Stomach smooth muscle (tissue), 2 donors: Measurements from ENCODE around the gene POLE.
"Not testable (repeated sequence)": the region's sequence is repeated elsewhere in the genome, so short reads cannot be mapped to it uniquely, and the experiment has no call there.

Source experiments
- H3K27ac ChIP-seq: one replicate; pipeline ENCODE4 v1.7.0; 2013; ENCODE audit warnings: mild to moderate bottlenecking, low read length, inconsistent platforms
- H3K27me3 ChIP-seq, 2 donors: one replicate each; pipeline ENCODE4 v1.7.0; 2013; ENCODE audit warnings: low read length in 2 of 2; ENCODE audit not compliant: insufficient read depth in 2 of 2, control insufficient read depth in 1 of 2
- H3K36me3 ChIP-seq, 2 donors: one replicate each; pipeline ENCODE4 v1.7.0; 2013; ENCODE audit warnings: low read length in 2 of 2; ENCODE audit not compliant: control insufficient read depth in 2 of 2, insufficient read depth in 2 of 2
- H3K4me1 ChIP-seq: one replicate; pipeline ENCODE4 v1.7.0; 2013; ENCODE audit warnings: low read length; ENCODE audit not compliant: control insufficient read depth, insufficient read depth
- H3K4me3 ChIP-seq, 2 donors: one replicate each; pipeline ENCODE4 v1.7.0; 2013; ENCODE audit warnings: low read length in 2 of 2
- H3K9ac ChIP-seq, 2 donors: one replicate each; pipeline ENCODE4 v1.7.0; 2013; ENCODE audit warnings: low read length in 2 of 2, mild to moderate bottlenecking in 1 of 2
- H3K9me3 ChIP-seq, 2 donors: one replicate each; pipeline ENCODE4 v1.7.0; 2013; ENCODE audit warnings: low read length in 2 of 2; ENCODE audit not compliant: control insufficient read depth in 2 of 2
- donor health status: healthy.
- donor health status: Pancreatic carcinoma.

Gene POLE

GRCh38 chr12:132601171-132601883 is 85.8 kb downstream of the POLE start:
- Histone ChIP-seq H3K9ac (no peak overlapping the region), H3K27ac (no peak overlapping the region), H3K4me1 (peaks cover 39% of the 10 kb centered on the region), H3K4me3 (peak overlapping the region; percentile 76 to 78), H3K36me3 (no peaks in the 10 kb centered on the region), H3K27me3 (peaks cover 16 to 24% of the 10 kb centered on the region in 2 donors), H3K9me3 (no peaks in the 10 kb centered on the region)

DNA sequence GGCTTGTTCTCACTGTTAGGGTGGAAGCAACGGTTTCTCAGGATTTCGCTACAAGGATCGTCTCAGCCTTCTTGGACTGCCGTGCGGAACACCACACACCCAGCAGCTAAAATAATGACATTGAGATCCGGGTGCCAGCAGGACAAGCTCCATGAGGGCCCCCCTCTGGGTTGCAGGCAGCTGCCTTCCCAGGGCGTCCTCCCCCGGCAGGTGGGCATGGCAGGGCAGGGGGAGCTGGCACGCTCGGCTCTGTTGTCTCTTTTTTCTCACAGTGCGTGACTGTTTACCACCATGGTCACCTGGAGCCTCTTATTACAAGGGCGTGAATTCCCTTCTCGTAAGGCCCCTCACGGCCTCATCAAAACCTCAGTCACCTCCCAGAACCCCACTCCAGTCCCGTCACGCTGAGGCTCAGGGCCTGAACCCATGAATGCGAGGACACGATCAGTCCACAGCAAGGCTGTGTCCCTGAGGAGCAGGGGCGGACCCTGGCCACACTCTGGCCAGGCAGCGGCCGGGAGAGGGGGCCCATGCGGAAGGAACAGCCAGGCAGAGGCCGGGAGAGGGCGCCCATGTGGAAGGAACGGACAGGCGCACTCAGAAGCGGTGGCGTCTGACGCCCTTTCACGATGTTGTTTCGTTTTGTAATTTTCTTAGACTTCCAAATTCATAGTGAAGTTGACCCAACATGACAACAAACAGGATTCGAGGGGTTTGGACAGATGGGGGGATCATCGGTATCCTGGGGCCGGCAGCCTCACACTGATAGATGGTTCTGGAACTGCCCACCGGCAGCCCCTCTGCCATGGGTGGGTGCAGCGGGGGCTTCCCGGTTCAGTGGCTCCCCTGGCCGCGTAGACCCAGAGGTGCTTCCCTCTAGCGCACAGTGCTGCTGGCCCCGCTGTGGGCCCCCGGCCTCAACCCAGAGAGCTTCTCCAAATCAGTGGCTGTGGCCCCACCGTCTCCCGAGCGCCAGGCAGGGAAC is 86.8 kb downstream of the POLE start:
- Histone ChIP-seq H3K9ac (peak overlapping the region; percentile 58 to 63), H3K4me1 (peaks cover 39% of the 10 kb centered on the region), H3K36me3 (no peaks in the 10 kb centered on the region), H3K4me3 (peak overlapping the region; percentile 76 to 78), H3K27ac (no peak overlapping the region), H3K9me3 (no peaks in the 10 kb centered on the region), H3K27me3 (peaks cover 15 to 24% of the 10 kb centered on the region in 2 donors)

- H3K4me3 ChIP-seq, H3K9ac ChIP-seq, H3K36me3 ChIP-seq, H3K9me3 ChIP-seq, H3K27ac ChIP-seq: not testable (repeated sequence)
- H3K4me1 ChIP-seq, result peaks cover 36% of the 10 kb centered on the region
- H3K27me3 ChIP-seq, result peaks cover 11 to 19% of the 10 kb centered on the region in 2 donors
Measured at GRCh38 chr12:132599502-132599901, 87.6 kb downstream of the POLE start.

DNA sequence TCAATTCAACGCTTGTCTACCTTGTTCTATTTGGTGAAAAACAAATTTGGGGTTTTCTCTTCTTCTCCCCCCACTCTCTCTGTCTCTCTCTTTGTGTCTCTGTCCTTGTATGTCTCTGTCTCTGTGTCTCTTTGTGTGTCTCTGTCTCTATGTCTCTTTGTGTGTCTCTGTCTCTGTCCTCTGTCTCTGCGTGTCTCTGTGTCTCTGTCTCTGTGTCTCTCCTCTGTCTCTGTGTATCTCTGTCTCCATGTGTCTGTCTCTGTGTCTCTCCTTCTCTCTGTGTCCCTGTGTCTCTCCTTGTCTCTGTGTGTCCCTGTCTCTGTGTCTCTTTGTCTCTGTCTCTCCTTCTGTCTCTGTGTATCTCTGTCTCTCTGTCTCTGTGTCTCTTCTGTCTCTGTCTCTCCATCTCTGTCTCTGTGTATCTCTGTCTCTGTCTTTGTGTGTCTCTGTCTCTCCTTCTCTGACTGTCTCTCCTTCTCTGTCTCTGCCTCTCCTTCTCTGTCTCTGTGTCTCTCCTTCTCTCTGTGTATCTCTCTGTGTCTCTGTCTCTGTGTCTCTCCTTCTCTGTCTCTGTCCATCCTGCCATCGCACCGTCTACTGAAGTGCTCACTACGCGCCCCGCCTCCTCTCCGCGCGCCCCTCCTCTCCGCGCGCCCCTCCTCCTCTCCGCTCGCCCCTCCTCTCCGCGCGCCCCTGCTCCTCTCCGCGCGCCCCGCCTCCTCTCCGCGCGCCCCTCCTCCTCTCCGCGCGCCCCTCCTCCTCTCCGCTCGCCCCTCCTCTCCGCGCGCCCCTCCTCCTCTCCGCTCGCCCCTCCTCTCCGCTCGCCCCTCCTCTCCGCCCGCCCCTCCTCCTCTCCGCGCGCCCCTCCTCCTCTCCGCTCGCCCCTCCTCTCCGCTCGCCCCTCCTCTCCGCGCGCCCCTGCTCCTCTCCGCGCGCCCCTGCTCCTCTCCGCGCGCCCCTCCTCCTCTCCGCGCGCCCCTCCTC is 89.5 kb downstream of the POLE start:
- Histone ChIP-seq H3K27me3 (peaks cover 3 to 6% of the 10 kb centered on the region in 2 donors), H3K4me3 (peak overlapping the region; percentile 61 to 71), H3K36me3 (no peaks in the 10 kb centered on the region), H3K27ac (no peak overlapping the region), H3K9me3 (no peaks in the 10 kb centered on the region), H3K9ac (peak overlapping the region; percentile 46 to 64), H3K4me1 (peaks cover 40% of the 10 kb centered on the region)

- H3K36me3 ChIP-seq, result no peaks in the 10 kb centered on the region
- peaks cover 0 to under 1% of the 10 kb centered on the region in 2 donors for H3K27me3 ChIP-seq
- H3K4me3 ChIP-seq, result no peak overlapping the region
- H3K9me3 ChIP-seq, result no peaks in the 10 kb centered on the region
- H3K27ac ChIP-seq, result no peak overlapping the region
- H3K9ac ChIP-seq, result no peak overlapping the region
- peaks cover 35% of the 10 kb centered on the region for H3K4me1 ChIP-seq
Measured at GRCh38 chr12:132596016-132596415, 91.1 kb downstream of the POLE start.

GRCh38 chr12:132595183-132595582 is 92.0 kb downstream of the POLE start:
- H3K27me3 ChIP-seq, result no peaks in the 10 kb centered on the region
- no peak overlapping the region for H3K9ac ChIP-seq
- H3K27ac ChIP-seq, result no peak overlapping the region
- no peaks in the 10 kb centered on the region for H3K9me3 ChIP-seq
- no peaks in the 10 kb centered on the region for H3K36me3 ChIP-seq
- H3K4me3 ChIP-seq, result no peak overlapping the region
- H3K4me1 ChIP-seq, result peaks cover 27% of the 10 kb centered on the region

DNA sequence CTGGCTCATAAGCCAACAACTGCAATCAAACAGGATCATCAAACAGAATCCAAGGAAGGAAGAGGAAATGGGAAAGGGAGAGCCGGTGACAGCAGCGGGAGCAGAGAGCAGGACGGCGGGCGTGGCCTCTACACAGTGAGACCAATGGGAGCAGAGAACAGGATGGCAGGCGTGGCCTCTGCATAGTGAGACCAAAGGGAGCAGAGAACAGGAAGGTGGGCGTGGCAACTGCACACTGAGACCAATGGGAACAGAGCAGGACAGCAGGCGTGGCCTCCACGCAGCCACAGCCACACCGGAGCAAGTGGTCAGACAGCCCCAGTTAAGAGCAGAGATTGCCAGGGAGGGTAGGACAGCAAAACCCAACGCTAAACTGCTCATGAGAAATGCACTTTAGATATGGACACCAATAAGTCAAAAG is 93.2 kb downstream of the POLE start:
- H3K9me3 ChIP-seq, result no peaks in the 10 kb centered on the region
- H3K27me3 ChIP-seq, result no peaks in the 10 kb centered on the region
- H3K9ac ChIP-seq, result no peak overlapping the region
- H3K27ac ChIP-seq, result no peak overlapping the region
- H3K4me3 ChIP-seq, result peak overlapping the region; percentile 63 to 66
- no peaks in the 10 kb centered on the region for H3K36me3 ChIP-seq
- H3K4me1 ChIP-seq, result peaks cover 22% of the 10 kb centered on the region

GRCh38 chr12:132593521-132593920 is 93.6 kb downstream of the POLE start:
- no peaks in the 10 kb centered on the region for H3K36me3 ChIP-seq
- H3K4me3 ChIP-seq, result peak overlapping the region; percentile 63 to 66
- H3K9me3 ChIP-seq, result no peaks in the 10 kb centered on the region
- no peak overlapping the region for H3K9ac ChIP-seq
- no peak overlapping the region for H3K27ac ChIP-seq
- no peaks in the 10 kb centered on the region for H3K27me3 ChIP-seq
- peaks cover 17% of the 10 kb centered on the region for H3K4me1 ChIP-seq

GRCh38 chr12:132593071-132593470 is 94.1 kb downstream of the POLE start:
- Histone ChIP-seq H3K9ac (no peak overlapping the region), H3K4me3 (no peak overlapping the region)

More at GRCh38 chr12:132593071-132593470, 94.1 kb downstream of the POLE start:
- no peak overlapping the region for H3K27ac ChIP-seq
- no peaks in the 10 kb centered on the region for H3K9me3 ChIP-seq
- no peaks in the 10 kb centered on the region for H3K27me3 ChIP-seq
- H3K4me1 ChIP-seq, result peaks cover 17% of the 10 kb centered on the region
- H3K36me3 ChIP-seq, result no peaks in the 10 kb centered on the region
